Frontal cortex (tissue), 4 donors: ENCODE data around the gene CDC73. TPM values are rescaled to one million over a fixed set of nuclear protein-coding genes. Genes with fewer than 3 reads are reported as not detected.
"Not testable (repeated sequence)": the region's sequence is repeated elsewhere in the genome, so short reads cannot be mapped to it uniquely, and the experiment has no call there.

Experiments
- DNase-seq, 2 donors: peaks; one replicate each; pipeline ENCODE4 v3.0.0; 2012; ENCODE audit warnings: low spot score in 2 of 2
- FAIRE-seq: peaks from 2 replicates; lab custom pipeline; 2012; peaks lifted over from hg19 to GRCh38; lab: Jason Lieb, UNC
- small RNA-seq: library from RNA; depleted of rRNA; stranded (forward); fragments of <200 nt; gene quantifications from one replicate; pipeline ENCODE3, GENCODE V24; 2014
- total RNA-seq: library from RNA; depleted of rRNA; stranded (reverse); fragments of >200 nt; gene quantifications from one replicate; pipeline ENCODE4 v1.2.3, GENCODE V29; 2014
- donor health status: control.
- donor health status: control.
- donor health status: control.

Gene CDC73
- total RNA-seq, 1 donor from 2014 or later = 28.9 TPM

- no peak for DNase-seq
- no peak for FAIRE-seq
These were observed 143.9 kb downstream of the CDC73 start for GRCh38 chr1:193265716-193266115.

- DNase-seq, FAIRE-seq: not testable (repeated sequence)
These were observed 145.0 kb downstream of the CDC73 start for GRCh38 chr1:193266794-193267193.

- FAIRE-seq (no peak), DNase-seq (no peak)
These were observed 149.2 kb downstream of the CDC73 start for GRCh38 chr1:193270996-193271395.

GRCh38 chr1:193275773-193276172, 153.9 kb downstream of the CDC73 start:
- DNase-seq = no peak
- no peak for FAIRE-seq

- FAIRE-seq (no peak), DNase-seq (no peak)
These were observed 157.1 kb downstream of the CDC73 start for GRCh38 chr1:193278968-193279367.

GRCh38 chr1:193281894-193282293, 160.1 kb downstream of the CDC73 start:
- DNase-seq = no peak
- no peak for FAIRE-seq

- no peak for FAIRE-seq
- DNase-seq = no peak
These were observed 161.2 kb downstream of the CDC73 start for GRCh38 chr1:193283016-193283415.

- FAIRE-seq = no peak
- DNase-seq = no peak
These were observed 162.4 kb downstream of the CDC73 start for GRCh38 chr1:193284219-193284618.

- no peak for FAIRE-seq
These were observed 163.8 kb downstream of the CDC73 start for GRCh38 chr1:193285641-193286040.

GRCh38 chr1:193288548-193289080, 166.8 kb downstream of the CDC73 start:
- DNase-seq, FAIRE-seq: not testable (repeated sequence)

More at GRCh38 chr1:193285641-193286040, 163.8 kb downstream of the CDC73 start:
- DNase-seq = no peak

- no peak for FAIRE-seq
These were observed 171.9 kb downstream of the CDC73 start for GRCh38 chr1:193293726-193294125.

GRCh38 chr1:193299038-193299437, 177.2 kb downstream of the CDC73 start:
- FAIRE-seq (no peak), DNase-seq (no peak)

More at GRCh38 chr1:193293726-193294125, 171.9 kb downstream of the CDC73 start:
- DNase-seq = no peak

GRCh38 chr1:193301746-193302145, 179.9 kb downstream of the CDC73 start:
- no peak for DNase-seq
- FAIRE-seq = no peak

GRCh38 chr1:193303849-193304248, 182.0 kb downstream of the CDC73 start:
- no peak for FAIRE-seq
- DNase-seq = no peak

Small RNA genes within 50 kb of the gene (small RNA-seq; reads per million reads assigned to genes)
- 0.20 reads per million for gene MIR1278

Other genes with a start within 250 kb of the CDC73 start
- gene UCHL5, start 62.7 kb upstream of the CDC73 start, total RNA-seq = 41.6 TPM
- 349 TPM for gene RO60, start 62.4 kb upstream of the CDC73 start, total RNA-seq
- gene GLRX2, start 16.6 kb upstream of the CDC73 start, total RNA-seq = 15.1 TPM
- 148 TPM for gene B3GALT2, start 64.6 kb downstream of the CDC73 start, total RNA-seq